GM12892 (cell line): Measurements from ENCODE around the gene EIF2S3B.
"Not testable (repeated sequence)": the region's sequence is repeated elsewhere in the genome, so short reads cannot be mapped to it uniquely, and the experiment has no call there.

ENCODE experiments used
- POLR2A ChIP-seq: IDR thresholded peaks from 2 replicates; pipeline ENCODE4 v1.6.1; 2011; ENCODE audit warnings: low read depth, low read length, control low read depth
- POLR2AphosphoS5 ChIP-seq: IDR thresholded peaks from 2 replicates; pipeline ENCODE4 v1.6.1; 2011; ENCODE audit warnings: low read depth, low read length, control low read depth
- TAF1 ChIP-seq: IDR thresholded peaks from 2 replicates; pipeline ENCODE4 v1.6.1; 2011; ENCODE audit warnings: low read depth, mild to moderate bottlenecking, control low read depth, low read length, borderline replicate concordance

DNA sequence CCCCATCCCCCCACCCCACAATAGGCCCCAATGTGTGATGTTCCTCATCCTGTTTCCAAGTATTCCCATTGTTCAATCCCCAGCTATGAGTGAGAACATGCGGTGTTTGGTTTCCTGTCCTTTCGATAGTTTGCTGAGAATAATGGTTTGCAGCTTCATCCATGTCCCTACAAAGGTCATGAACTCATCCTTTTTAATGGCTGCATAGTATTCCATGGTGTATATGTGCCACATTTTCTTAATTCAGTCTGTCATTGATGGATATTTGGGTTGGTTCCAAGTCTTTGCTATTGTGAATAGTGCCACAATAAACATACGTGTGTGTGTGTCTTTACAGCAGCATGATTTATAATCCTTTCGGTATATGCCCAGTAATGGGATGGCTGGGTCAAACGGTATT is 32.9 kb upstream of the EIF2S3B start:
- TF ChIP-seq POLR2A, TAF1, POLR2AphosphoS5: not testable (repeated sequence)
